ENCODE results near the gene TNIP3. TPM values are rescaled to one million over a fixed set of nuclear protein-coding genes. Genes with fewer than 3 reads are reported as not detected.

Gene TNIP3
- total RNA-seq, 1 donor = 0.72 TPM

GRCh38 chr4:121144021-121144420 lies 20.1 kb downstream of the TNIP3 start:
- TF ChIP-seq, protein P1, sequence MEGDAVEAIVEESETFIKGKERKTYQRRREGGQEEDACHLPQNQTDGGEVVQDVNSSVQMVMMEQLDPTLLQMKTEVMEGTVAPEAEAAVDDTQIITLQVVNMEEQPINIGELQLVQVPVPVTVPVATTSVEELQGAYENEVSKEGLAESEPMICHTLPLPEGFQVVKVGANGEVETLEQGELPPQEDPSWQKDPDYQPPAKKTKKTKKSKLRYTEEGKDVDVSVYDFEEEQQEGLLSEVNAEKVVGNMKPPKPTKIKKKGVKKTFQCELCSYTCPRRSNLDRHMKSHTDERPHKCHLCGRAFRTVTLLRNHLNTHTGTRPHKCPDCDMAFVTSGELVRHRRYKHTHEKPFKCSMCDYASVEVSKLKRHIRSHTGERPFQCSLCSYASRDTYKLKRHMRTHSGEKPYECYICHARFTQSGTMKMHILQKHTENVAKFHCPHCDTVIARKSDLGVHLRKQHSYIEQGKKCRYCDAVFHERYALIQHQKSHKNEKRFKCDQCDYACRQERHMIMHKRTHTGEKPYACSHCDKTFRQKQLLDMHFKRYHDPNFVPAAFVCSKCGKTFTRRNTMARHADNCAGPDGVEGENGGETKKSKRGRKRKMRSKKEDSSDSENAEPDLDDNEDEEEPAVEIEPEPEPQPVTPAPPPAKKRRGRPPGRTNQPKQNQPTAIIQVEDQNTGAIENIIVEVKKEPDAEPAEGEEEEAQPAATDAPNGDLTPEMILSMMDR (IDR thresholded peaks at IDR 0.05; ENCODE audit: insufficient read depth, low read length) = no peak
- H3K4me3 ChIP-seq (ENCODE audit: low read depth, low read length) = no peak overlapping the region
- DNase-seq (ENCODE audit: low read depth) = no peak

- DNase-seq (ENCODE audit: low read depth) = no peak
- H3K4me3 ChIP-seq (ENCODE audit: low read depth, low read length) = no peak overlapping the region
- TF ChIP-seq, protein P1 (IDR thresholded peaks at IDR 0.05; ENCODE audit: insufficient read depth, low read length) = no peak
Measured at GRCh38 chr4:121143131-121143530, 21.0 kb downstream of the TNIP3 start.

GRCh38 chr4:121140716-121141460 lies 23.2 kb downstream of the TNIP3 start:
- TF ChIP-seq, protein P1 (IDR thresholded peaks at IDR 0.05; ENCODE audit: insufficient read depth, low read length) = no peak
- peak; percentile 76 for DNase-seq (ENCODE audit: low read depth)
- H3K4me3 ChIP-seq (ENCODE audit: low read depth, low read length) = no peak overlapping the region

GRCh38 chr4:121139533-121140222 lies 24.4 kb downstream of the TNIP3 start:
- DNase-seq (ENCODE audit: low read depth) = peak; percentile 56
- TF ChIP-seq, protein P1 (IDR thresholded peaks at IDR 0.05; ENCODE audit: insufficient read depth, low read length) = no peak
- no peak overlapping the region for H3K4me3 ChIP-seq (ENCODE audit: low read depth, low read length)

- no peak overlapping the region for H3K4me3 ChIP-seq (ENCODE audit: low read depth, low read length)
- DNase-seq (ENCODE audit: low read depth) = no peak
- TF ChIP-seq, protein P1 (IDR thresholded peaks at IDR 0.05; ENCODE audit: insufficient read depth, low read length) = no peak
Measured at GRCh38 chr4:121138039-121138825, 25.9 kb downstream of the TNIP3 start.

DNA sequence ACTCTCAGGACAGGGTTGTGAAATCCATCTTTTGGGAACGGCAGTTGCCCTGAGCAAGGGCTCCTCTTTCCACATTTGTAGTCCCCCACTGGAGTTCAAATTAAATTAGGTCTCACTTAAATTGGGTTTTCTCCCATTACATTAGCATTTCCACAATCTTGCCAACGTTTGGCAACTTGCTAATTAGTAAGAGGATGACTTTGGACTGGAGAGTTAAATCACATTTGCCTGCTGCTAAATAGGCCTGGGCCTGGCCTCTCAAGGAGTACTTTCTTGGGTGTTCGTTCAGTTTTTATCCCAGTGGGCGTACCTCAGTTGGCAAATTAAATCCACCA lies 33.8 kb downstream of the TNIP3 start:
- TF ChIP-seq, protein P1 (IDR thresholded peaks at IDR 0.05; ENCODE audit: insufficient read depth, low read length) = no peak
- no peak for DNase-seq (ENCODE audit: low read depth)
- no peak overlapping the region for H3K4me3 ChIP-seq (ENCODE audit: low read depth, low read length)
